HTERT RPE-1 (cell line): ENCODE measurements around the gene SLC9A3.
"Not testable (repeated sequence)": the region's sequence is repeated elsewhere in the genome, so short reads cannot be mapped to it uniquely, and the experiment has no call there.

Source experiments
- in situ Hi-C: fragments of 300-500 bp; cut with MboI; formaldehyde crosslinking; loops from 4 replicates; pipeline ENCODE4 v1.14.3; 2020; ENCODE audit warnings: low sequenced_read_pairs

Gene SLC9A3

GRCh38 chr5:524234-524972, at the start of gene SLC9A3:
TSS of gene SLC9A3 (minus strand) at chr5:524449.
- in situ Hi-C loops: no loop called here

GRCh38 chr5:573976-574375, 49.7 kb upstream of the SLC9A3 start:
- in situ Hi-C loops: no loop called here

GRCh38 chr5:573206-573605, 49.0 kb upstream of the SLC9A3 start:
- in situ Hi-C loops: no loop called here

GRCh38 chr5:572398-573019, 48.3 kb upstream of the SLC9A3 start:
- in situ Hi-C loops: no loop called here

- in situ Hi-C loops: no loop called here
These were observed 47.5 kb upstream of the SLC9A3 start for GRCh38 chr5:571791-572190.

GRCh38 chr5:570886-571285, 46.6 kb upstream of the SLC9A3 start:
- in situ Hi-C loops: no loop called here

GRCh38 chr5:570446-570845, 46.2 kb upstream of the SLC9A3 start:
- in situ Hi-C loops: no loop called here

GRCh38 chr5:569868-570361, 45.7 kb upstream of the SLC9A3 start:
- in situ Hi-C loops: no loop called here

- in situ Hi-C loops: no loop called here
These were observed 45.2 kb upstream of the SLC9A3 start for GRCh38 chr5:569358-569867.

GRCh38 chr5:568809-569208, 44.6 kb upstream of the SLC9A3 start:
- in situ Hi-C loops: no loop called here

GRCh38 chr5:568061-568781, 44.0 kb upstream of the SLC9A3 start:
- in situ Hi-C loops: no loop called here

- in situ Hi-C loops: no loop called here
These were observed 43.4 kb upstream of the SLC9A3 start for GRCh38 chr5:567664-568060.

GRCh38 chr5:566636-567309, 42.5 kb upstream of the SLC9A3 start:
- in situ Hi-C loops: no loop called here

- in situ Hi-C loops: no loop called here
These were observed 41.7 kb upstream of the SLC9A3 start for GRCh38 chr5:565782-566440.

- in situ Hi-C loops: no loop called here
These were observed 37.2 kb upstream of the SLC9A3 start for GRCh38 chr5:561408-561807.

GRCh38 chr5:560792-561166, 36.5 kb upstream of the SLC9A3 start:
- in situ Hi-C loops: no loop called here

- in situ Hi-C loops: no loop called here
These were observed 34.7 kb upstream of the SLC9A3 start for GRCh38 chr5:558871-559503.

GRCh38 chr5:558326-558725, 34.1 kb upstream of the SLC9A3 start:
- in situ Hi-C loops: no loop called here

- in situ Hi-C loops: not testable (repeated sequence)
These were observed 33.7 kb upstream of the SLC9A3 start for GRCh38 chr5:557917-558316.

GRCh38 chr5:556909-557441, 32.7 kb upstream of the SLC9A3 start:
- in situ Hi-C loops: no loop called here
